HG03039 (cell line): ENCODE data around the gene SERTAD2.

Experiments
- ATAC-seq: cut with Tn5 transposase; IDR thresholded peaks from one replicate; pipeline ENCODE4 v1.9.1; 2021; ENCODE audit warnings: mild to moderate bottlenecking, moderate library complexity; ENCODE audit not compliant: unreplicated experiment

SERTAD2 gene

DNA sequence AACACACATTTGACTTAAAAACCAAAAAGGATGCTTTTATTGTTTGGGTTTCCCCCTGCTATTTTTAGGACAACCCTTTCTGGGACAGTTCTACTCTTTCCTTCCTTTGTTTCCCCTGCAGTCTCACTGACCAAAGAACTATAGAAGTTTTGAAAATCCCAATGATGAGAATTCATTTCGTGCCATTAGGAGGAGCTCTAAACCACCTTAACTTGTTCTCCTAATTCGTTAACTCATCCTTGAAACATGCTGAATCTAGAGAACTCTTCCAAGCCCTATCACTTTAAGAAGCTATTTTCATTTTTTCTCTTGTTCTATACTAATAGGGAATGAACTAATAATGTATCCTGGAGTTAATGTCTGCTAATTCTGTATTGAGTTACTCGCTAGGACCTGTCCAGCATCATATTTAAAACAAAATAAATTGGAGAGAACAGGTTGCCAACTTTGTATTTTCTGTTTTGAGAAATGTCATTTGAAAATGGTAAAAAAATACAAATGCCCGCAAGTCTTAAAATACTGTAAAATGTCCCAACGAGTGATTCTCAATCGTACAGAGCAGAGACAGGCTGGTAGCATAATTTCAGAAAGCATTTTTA lies 66.7 kb downstream of the SERTAD2 start:
- no peak for ATAC-seq

DNA sequence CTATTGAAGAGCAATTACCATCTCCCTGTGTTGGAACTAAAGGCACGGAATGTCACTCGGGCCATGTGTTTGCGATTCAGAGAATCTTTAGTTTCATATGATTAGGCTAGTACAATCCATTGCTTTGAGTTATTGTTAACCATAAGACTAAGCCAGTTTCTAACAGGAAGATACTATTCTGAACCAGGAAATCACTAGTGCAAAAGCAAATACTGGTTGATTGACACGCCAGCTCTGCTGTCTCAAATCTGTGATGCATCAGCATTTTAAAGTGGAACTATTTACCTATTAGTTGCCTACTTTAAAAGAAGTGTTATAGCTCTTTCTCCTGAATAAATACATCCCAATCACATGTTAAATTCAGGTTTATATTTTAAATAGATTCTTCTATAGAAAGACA lies 67.7 kb downstream of the SERTAD2 start:
- ATAC-seq = no peak

DNA sequence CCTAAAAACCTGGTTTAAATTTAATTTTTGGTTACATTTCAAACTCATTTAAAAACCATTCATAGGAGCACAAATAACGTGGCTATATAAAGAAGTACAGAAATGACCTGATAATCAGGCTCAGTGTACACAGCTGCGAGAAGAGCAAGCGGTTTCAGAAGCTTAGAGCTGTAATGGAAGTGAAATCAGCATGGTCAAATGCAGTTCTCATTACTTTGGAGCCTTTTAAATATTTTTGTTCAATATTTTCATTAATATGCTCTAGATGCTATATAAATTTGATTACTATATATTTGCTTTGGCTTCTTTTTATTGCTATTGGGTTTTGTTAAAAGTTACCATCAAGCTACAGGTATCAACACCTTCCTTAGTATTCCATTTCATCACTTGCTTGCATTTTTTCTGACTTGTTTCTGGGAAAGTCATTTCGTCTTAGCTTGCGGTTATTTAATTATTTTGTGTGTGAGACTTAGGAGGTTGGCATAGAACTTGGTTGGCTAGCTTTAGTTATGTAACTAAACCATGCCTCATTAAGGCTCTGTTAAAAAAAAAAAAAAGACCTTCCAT lies 70.9 kb downstream of the SERTAD2 start:
- ATAC-seq = peak; percentile 81

DNA sequence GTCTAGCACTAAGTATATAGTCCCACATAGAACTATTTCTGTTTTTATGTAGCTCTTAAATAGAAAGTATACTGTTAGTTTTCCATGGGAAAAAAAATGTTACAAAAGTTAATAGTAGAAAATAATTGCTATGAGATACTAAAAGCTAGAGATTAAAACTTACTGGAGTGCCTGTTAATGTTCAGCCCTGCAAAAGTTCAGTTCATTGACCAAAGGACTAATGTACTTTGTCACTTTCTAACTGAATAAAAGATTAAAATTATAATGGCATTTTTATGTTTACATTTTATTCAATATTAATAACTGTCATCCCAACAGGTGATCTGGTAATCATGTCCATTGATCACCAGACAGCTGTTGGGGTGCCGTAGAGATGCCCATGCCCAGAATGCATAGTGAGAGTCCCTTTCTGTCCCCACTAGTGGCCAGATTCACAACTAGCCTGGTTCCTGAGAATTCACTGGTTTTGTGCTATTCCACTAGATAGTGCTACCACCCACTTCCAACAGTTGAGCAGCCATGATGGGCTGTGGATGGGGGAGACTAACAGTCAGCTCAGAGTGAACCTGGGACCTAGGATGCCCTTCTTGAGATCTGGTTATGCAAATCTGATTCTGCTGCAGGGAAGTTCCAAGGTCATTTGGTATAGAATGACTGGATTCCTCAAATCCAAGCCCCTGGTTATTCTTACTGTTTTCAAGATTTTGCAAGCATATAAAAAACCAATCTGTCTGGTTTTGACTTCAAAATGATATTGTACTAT lies 71.8 kb downstream of the SERTAD2 start:
- ATAC-seq = no peak
